Calu3 (cell line): ENCODE measurements around the gene FAM221B. TPM values are rescaled to one million over a fixed set of nuclear protein-coding genes. Genes with fewer than 3 reads are reported as not detected.

Experiments used
- BruUV-seq: library from RNA; stranded (reverse); fragments of 400-500 nt; replicated peaks from 2 replicates; lab custom pipeline; 2021; lab: Mats Ljungman, UMichigan
- CTCF ChIA-PET: fragments of 300-600 bp; sonication (Branson Sonifier 250); formaldehyde crosslinking; loops from one replicate; lab custom pipeline; 2022; ENCODE audit warnings: antibody characterized with exemption; lab: Charles Lee
- DNase-seq: peaks from one replicate; pipeline ENCODE4 v3.0.0; 2022
- H3K27ac Mint-ChIP-seq: one replicate; pipeline ENCODE4 v1.8.0; 2022; ENCODE audit warnings: mixed read lengths; ENCODE audit not compliant: unreplicated experiment
- H3K27me3 Mint-ChIP-seq: one replicate; pipeline ENCODE4 v1.8.0; 2022; ENCODE audit warnings: mixed read lengths; ENCODE audit not compliant: unreplicated experiment
- H3K36me3 Mint-ChIP-seq: one replicate; pipeline ENCODE4 v1.8.0; 2022; ENCODE audit warnings: mild to moderate bottlenecking, moderate library complexity, mixed read lengths; ENCODE audit not compliant: insufficient read depth, unreplicated experiment
- H3K4me1 Mint-ChIP-seq: one replicate; pipeline ENCODE4 v1.8.0; 2022; ENCODE audit warnings: mild to moderate bottlenecking, low read depth, mixed read lengths; ENCODE audit not compliant: unreplicated experiment
- H3K4me3 Mint-ChIP-seq: one replicate; pipeline ENCODE4 v1.8.0; 2022; ENCODE audit warnings: mild to moderate bottlenecking, low read depth, moderate library complexity, mixed read lengths; ENCODE audit not compliant: unreplicated experiment
- H3K9me3 Mint-ChIP-seq: one replicate; pipeline ENCODE4 v1.8.0; 2022; ENCODE audit warnings: low read depth, mixed read lengths; ENCODE audit not compliant: unreplicated experiment
- CTCF ChIP-seq: fragments of 200-600 bp; IDR thresholded peaks from one replicate; pipeline ENCODE4 v1.8.0; 2022; ENCODE audit warnings: antibody characterized with exemption; ENCODE audit not compliant: unreplicated experiment
- intact Hi-C: fragments of 100-400 bp; cut with micrococcal nuclease; formaldehyde crosslinking; loops from one replicate; pipeline ENCODE4 v1.10.0; 2022; ENCODE audit not compliant: unreplicated experiment
- total RNA-seq: library from RNA; stranded (reverse); gene quantifications from 2 replicates; pipeline ENCODE4 v1.2.3, GENCODE V29; 2022

FAM221B gene
- total RNA-seq, 1 experiment from 2014 or later: not detected

DNA sequence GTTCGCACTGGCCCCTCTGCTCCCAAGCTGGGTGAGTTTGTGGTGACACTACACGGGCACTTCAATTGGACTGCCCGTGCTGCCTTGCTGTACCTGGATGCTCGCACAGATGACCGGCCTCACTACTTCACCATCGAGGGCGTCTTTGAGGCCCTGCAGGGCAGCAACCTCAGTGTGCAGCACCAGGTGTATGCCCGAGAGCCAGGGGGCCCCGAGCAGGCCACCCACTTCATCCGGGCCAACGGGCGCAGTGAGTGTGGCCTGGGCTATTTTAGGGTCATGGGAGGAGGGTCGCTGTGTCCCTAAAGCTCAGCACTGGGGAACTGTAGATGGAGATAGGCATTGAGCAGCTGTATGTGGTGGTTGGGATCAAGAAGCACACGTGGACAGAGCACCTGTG lies 35.7 kb downstream of the FAM221B start:
- no peak for TF ChIP-seq CTCF
- Mint-ChIP-seq H3K27ac (peak overlapping the region; percentile 27), H3K9me3 (no peaks in the 10 kb centered on the region), H3K4me1 (peaks cover 18% of the 10 kb centered on the region), H3K36me3 (peaks cover 6% of the 10 kb centered on the region), H3K4me3 (no peak overlapping the region), H3K27me3 (no peaks in the 10 kb centered on the region)
- DNase-seq: no peak
- intact Hi-C loops: no loop called here
- no TSS peak for BruUV-seq
- CTCF ChIA-PET: no interaction called here

DNA sequence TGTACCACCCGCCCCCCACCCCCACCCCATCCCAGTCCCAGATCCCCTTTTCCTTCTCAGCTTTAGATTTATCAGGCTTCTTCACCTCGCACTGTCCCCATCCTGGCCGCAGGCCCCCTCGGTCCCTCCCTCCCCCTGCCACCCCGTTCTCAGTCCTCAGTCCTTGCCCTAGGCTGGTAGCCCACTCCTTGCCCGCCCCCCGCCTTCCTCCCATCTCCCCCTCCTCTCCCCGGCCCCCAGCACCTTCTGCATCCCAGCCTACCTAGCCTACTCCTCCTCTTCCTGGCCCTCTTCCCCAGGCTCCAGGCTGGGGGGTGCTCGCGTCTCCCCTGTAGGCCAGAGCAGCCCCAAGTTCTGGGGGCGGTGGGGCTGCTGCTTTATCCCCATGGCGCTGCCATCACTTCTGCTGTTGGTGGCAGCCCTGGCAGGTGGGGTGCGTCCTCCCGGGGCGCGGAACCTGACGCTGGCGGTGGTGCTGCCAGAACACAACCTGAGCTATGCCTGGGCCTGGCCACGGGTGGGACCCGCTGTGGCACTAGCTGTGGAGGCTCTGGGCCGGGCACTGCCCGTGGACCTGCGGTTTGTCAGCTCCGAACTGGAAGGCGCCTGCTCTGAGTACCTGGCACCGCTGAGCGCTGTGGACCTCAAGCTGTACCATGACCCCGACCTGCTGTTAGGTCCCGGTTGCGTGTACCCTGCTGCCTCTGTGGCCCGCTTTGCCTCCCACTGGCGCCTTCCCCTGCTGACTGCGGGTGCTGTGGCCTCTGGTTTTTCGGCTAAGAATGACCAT lies 36.3 kb downstream of the FAM221B start:
- H3K27ac Mint-ChIP-seq: no peak overlapping the region
- no peak overlapping the region for H3K4me3 Mint-ChIP-seq
- no peaks in the 10 kb centered on the region for H3K9me3 Mint-ChIP-seq
- H3K4me1 Mint-ChIP-seq: peaks cover 18% of the 10 kb centered on the region
- no peak for DNase-seq
- intact Hi-C loops: no loop called here
- BruUV-seq: no TSS peak
- CTCF ChIA-PET: no interaction called here
- no peaks in the 10 kb centered on the region for H3K27me3 Mint-ChIP-seq
- no peak for TF ChIP-seq CTCF
- peaks cover 6% of the 10 kb centered on the region for H3K36me3 Mint-ChIP-seq

- intact Hi-C loops: no loop called here
- no peak for TF ChIP-seq CTCF
- Mint-ChIP-seq H3K36me3 (peaks cover 6% of the 10 kb centered on the region), H3K4me1 (peaks cover 18% of the 10 kb centered on the region), H3K27ac (no peak within 1 kb of the TSS), H3K9me3 (no peaks in the 10 kb centered on the region), H3K4me3 (no peak within 1 kb of the TSS), H3K27me3 (no peaks in the 10 kb centered on the region)
- CTCF ChIA-PET: no interaction called here
- no TSS peak for BruUV-seq
- DNase-seq: no peak
These were observed 37.1 kb downstream of the FAM221B start, which contains the start of gene NPR2 for GRCh38 chr9:35791297-35791921. NPR2 (plus strand) TSS chr9:35791591; CDS start chr9:35792409, 818 bp downstream.

GRCh38 chr9:35790385-35791296 lies 37.9 kb downstream of the FAM221B start:
- intact Hi-C loops: loop anchor here (1.0 kb wide), 2 partner anchors 36 to 92 kb away; no protein-coding TSS in a partner anchor
- CTCF ChIA-PET: interaction anchor here (0.5 to 2.6 kb wide), 8 partner anchors 23 to 145 kb away, joined by 3 to 16 read pairs (median 3); no protein-coding TSS in a partner anchor
- Mint-ChIP-seq H3K27me3 (no peaks in the 10 kb centered on the region), H3K27ac (no peak overlapping the region), H3K36me3 (peaks cover 6% of the 10 kb centered on the region), H3K9me3 (no peaks in the 10 kb centered on the region), H3K4me1 (peaks cover 14% of the 10 kb centered on the region), H3K4me3 (no peak overlapping the region)
- no TSS peak for BruUV-seq
- DNase-seq: peak; percentile 48
- TF ChIP-seq CTCF: no peak
